ENCODE data around the gene SMIM9.

SMIM9 gene

DNA sequence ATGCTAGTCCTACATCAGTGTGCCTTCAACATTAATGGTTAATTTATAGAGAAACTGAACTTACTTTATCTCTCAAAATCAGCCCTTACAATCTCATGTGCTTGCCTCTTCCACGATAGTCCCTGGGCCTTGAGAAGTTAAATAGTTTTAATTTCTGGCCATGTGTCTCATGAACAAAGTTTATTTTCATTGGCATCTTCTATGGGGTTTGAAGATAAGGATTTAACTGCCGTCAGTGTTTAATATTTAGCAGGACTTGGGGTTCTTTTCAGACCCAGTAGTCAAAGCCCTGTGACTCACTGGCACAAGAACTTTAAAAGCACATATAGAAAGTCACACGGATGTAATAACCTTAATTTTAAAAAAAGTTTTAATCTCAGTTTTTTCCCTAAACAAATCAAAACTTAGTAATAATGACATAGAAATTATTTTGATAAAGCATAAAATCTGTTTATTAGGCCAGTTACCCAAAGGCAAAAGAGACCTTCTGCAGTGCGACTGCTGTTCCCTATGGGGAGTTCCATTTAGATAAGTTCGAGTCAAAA, 19.1 kb downstream of the SMIM9 start:
- DNase-seq = no peak

DNA sequence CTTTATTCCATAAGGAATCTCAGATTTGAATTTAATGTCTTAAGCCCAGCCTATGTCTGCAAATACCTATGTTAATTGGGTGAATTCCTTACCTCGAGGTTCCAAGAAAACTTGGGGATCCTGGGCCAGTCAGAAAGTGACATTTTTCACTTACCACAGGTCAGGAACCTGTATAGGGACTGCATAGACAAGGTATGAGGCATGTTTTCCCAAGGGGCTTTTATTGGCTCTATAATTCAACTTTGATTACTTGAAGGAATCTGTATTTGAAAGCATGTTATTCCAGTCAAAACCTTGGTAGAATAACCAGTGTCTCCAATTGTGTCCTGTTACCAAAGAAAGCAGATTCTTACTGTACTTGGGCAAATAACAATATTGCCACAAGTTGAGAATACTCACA, 20.7 kb downstream of the SMIM9 start:
- no peak for DNase-seq

DNA sequence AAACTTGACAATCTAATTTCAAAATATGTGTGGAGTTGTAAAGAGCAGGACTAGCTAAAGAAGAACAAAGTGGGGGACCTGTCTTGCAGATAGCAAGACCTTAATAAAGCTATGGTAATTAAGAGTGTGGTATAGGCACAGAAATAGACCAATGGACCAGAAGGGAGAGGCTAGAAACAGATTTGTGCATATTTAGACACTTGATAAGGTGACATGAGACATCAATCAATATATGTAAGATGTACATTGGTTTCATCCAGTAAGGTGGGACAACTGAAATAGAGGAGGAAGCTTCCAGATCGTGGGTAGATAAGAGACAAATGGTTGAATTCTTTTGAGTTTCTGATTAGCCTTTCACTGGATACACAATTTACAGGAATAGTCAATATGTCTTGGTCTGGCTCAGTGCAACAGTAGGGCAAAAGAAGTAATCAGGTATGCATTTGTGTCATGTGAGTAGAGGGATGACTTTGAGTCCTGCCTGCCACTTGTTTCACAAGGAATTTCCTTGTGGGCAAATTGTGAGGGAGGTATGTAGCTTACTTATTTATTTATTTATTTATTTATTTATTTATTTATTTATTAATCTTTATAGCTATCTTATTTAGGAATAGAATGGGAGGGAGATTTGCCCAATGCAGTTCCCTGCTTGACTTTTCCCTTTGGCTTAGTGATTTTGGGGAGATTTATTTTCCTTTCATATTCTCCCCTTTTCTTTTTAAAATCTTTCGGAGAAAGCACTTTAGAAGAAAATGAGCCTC, 21.9 kb downstream of the SMIM9 start:
- no peak for DNase-seq

DNA sequence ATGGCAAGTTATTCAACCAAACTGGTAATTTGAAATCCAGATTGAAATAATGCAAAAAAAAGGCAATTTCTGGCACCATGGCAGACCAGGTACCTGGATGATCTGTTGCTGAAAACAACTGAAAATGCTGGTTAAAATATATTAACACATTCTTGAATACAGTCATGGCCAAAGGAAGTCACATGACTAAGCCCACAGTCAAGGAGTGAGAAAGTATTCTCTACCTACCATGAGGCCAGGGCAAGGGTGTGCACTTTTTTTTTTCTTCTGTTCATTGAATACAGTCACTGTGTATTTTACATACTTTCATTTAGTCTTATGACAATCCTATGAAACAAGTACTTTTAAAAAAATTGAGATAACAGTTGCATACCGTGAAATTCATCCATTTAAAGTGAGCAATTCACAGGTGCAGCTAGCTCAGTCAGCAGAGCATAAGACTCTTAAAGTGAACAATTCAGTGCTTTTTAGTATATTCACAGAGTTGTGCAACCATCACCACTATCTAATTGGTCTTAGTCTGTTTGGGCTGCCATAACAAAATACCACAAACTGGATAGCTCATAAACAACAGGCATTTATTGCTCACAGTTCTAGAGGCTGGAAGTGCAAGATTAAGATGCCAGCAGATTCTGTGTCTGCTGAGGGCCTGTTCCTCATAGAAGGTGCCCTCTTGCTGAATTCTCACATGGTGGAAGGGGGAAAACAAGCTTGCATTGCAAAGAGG, 24.4 kb downstream of the SMIM9 start:
- DNase-seq = no peak

DNA sequence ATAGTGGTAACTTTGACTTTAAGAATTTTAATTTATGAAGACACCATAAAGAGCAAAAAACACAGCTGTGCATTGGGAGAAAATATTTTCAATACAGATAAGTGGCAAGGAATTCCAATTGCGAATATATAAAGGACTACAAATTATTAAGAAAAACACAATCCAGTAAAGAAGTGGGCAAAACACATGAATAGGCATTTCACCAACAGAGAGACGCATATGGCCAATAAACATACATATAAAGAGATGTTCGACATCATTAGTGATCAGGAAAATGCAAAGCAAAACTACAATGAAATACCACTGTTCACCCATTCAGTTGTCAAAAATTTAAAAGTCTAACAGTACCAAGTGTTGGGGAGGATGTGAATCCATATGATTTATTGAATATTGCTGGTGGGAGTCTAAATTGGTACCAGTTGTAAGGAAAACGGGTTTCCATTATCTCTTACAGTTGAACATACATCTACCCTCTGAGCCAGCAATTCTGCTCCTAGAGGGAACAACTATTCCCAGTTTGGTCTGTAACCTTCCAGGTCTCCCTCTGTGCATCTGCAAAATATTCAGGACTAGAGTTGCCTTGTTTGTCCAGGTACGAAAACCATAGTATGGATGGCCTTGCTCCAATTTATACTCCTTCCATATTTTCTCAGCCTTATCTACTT, 27.5 kb downstream of the SMIM9 start:
- DNase-seq = no peak

DNA sequence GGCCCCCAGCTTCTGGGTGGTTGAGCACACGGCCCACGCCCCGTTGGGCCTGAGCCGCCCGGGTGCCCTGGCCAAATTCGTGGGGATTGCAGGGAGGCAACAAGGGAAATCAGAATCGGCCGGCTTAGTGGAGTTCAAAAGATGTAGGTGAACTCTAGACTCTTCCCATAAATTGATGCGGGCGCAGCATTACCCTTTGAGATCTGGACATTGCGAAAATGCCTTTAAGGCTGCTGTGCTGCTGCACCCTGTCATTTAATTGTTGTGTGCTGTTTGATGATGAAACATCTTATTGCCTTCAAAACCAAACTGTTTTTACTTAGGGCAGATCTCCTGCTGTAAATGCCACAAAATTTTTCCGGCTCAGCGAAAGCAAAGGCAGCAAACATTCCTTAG, 28.8 kb downstream of the SMIM9 start:
- DNase-seq = no peak

DNA sequence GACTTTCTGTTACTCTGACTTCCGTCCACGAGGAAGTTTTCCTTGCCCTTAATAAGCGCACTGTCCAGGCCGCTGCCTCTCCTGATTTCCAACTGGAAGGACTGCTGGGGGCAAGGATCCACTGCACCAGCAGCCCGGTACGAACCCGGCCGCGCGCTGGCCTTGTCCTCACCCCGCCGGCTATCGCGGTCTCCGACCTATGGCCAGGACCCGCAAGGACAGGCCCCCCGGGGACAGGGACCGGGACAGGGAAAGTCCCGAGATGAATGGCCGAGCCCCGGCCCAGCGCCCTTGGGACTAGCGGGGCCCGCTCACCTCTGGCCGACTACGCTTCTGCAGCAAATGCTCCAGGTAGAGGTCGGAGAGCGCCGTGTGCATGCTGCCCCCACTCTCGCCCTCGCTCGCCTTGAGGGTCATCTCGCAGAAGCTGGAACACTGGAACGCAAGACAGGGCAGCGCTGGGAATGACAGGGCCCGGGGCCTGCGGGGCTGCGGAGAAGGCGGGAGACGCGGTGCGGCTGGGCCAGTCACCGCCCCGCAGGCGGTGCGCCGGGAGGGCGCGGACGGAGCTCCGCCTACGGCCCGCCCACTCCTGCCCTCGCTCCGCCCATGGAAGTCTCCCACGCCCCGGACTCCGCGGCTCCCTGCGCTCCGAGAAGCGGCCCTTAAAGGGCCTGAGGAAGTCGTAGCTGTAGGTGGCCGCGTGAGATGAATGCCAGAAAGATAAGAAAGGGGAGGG, 29.3 kb downstream of the SMIM9 start, which contains the start of gene MPP1:
Gene MPP1 (minus strand): TSS at position 529 of the 739 bp plus-strand sequence. CDS start 112 bp downstream, at position 417.
- peak; percentile 55 for DNase-seq

DNA sequence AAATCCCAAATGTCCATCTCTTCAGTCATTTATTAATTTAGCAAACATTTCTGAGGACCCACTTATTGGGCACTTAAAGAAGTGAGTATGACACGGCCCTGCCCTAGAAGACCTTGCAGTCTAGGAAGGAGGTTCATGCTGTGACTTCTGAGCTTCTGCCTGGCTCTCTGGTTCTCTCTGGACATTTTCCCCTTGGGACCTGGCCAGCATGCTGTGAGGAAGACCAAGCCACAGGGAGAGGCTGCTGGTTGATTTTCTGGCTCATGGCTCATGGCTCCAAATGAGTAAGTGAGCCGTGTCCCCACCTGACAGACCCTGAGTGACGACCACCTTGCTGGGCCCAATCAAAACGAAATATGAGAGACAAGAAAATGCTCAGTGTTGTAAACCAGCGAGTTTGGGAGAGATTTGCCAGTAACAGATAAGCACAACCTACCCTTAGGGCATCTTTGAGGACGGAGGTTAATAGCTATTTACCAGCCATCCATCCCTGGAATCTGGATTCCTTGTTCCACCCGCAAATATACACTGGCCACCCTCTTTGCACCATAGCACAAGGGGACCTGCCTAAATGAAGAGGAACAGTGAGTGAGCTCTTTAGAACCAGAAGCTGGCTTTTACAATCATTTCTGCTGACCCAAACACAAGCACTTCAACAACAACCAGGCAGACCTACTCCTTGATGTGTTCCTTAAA, 30.1 kb downstream of the SMIM9 start:
- no peak for DNase-seq

DNA sequence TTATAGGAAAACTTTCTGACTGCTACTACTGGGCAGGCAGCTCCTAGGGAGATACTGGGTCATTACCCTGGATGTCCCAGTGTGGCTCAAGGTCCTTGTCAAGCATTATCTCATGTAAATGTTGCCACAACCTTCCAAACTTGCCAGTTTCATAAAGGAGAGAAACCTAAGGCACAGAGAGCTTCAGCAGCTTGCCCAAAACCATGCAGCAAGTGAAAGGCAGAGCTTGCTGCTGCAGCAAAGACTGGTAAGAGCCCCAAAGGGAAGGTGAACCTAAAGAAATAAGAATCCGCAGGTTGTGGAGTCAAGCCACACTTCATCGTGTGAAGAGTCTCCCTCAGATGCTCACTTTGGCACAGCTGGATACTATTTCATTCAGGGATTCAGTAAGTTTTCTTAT, 31.5 kb downstream of the SMIM9 start:
- no peak for DNase-seq

DNA sequence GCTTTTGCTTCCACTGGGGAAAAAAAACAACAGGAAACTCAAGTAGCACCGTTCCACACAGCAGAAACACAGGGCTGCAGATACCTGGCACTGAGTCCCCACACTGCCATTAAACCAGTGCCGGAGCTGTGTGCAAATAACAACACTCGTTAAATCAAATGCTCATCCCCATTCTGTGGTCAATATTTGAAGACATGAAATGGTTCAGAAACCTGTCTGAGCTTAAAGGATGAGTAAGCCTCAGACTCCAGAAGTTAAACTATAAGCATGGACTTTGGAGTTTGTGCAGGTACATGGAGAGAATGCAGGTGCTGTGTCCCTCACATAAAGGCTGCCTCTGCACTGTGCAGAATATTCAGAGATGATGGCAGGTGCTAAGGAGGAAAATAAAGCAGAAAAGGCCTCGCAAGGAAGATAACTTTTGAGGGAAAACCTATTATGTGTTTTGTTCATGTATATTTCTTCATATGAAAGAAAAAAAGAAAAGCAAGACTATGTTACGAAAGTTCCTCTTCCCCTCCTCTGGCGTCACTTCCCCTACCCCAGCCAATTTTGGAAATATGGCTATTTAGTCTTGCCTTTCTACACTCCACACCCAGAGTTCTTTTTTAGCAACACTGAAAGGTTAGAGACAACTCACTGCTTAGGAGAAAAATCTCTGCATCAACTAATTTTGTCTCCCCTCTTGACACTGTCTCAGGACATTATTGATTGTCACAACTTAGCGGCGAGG, 33.8 kb downstream of the SMIM9 start:
- no peak for DNase-seq

DNA sequence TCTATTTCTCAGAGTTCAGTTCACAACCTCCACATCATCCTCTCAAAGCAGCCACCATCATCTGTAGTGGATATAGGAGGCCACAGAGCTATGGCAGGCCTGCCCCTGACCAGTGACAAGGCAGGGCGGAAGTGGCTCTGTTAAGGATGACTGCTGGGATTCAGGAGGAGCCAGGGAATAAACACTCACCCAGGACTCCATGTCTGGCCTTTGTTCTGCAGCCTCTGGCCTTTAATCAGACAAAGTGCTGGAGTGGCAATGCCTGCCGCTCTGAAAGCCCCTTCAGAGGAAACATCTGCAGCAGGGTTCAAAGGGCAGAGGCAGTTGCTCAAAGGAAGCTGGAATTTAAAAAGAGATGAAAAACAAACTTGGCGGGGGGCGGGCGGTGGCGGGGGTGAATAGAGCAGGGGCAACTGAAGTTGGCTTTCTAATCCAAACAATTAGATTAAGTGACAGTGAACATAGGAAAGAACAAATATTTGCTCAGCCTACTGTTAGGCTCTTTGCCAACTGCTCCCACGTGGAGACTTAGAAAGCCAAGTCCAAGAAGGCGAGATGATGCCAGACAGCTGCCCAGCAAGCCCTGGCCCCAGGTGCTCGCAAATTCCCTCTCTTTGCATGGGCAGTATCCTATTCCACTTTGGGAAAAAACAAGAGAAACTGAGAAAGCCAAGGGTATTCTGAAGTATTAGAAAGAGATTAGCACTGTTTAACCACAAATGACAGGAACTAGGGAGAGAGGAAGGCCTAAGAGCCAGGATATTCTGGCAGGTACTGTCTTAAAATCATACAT, 34.7 kb downstream of the SMIM9 start:
- DNase-seq = no peak

DNA sequence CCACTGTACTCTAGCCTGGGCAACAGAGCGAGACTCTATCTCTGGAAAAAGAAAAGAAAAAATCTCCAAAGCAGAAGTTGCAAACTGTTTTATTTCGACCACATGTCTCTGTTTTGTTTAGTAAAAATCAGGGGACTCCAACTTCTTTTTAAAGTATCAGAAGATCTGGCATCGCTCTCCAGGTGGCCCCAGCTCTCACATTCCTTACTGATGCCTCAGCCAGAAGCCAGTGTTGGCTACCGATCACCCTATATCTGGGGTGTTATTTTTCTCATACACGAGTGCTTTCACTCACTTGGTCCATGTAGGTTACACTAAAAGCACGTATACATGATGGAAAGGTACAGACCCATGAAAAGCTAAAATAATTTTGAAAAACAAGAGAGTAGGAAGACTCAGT, 37.5 kb downstream of the SMIM9 start:
- DNase-seq = no peak

DNA sequence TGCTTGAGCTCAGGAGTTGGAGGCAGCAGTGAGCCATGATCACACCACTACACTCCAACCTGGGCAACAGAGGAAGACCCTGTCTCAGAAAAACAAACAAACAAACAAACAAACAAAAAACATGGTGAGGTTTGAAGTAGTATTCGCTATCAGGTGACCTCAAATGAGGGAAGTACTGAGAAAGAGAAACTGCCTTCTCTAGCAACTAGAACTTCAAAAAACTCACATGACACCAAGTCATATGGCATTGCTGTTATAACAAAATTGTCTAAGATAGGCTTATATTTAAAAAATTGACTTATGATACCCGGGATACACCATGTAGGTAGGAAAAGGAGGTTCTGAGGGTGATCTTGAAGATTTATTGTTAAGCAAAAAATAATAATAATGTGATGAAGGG, 39.4 kb downstream of the SMIM9 start:
- no peak for DNase-seq

DNA sequence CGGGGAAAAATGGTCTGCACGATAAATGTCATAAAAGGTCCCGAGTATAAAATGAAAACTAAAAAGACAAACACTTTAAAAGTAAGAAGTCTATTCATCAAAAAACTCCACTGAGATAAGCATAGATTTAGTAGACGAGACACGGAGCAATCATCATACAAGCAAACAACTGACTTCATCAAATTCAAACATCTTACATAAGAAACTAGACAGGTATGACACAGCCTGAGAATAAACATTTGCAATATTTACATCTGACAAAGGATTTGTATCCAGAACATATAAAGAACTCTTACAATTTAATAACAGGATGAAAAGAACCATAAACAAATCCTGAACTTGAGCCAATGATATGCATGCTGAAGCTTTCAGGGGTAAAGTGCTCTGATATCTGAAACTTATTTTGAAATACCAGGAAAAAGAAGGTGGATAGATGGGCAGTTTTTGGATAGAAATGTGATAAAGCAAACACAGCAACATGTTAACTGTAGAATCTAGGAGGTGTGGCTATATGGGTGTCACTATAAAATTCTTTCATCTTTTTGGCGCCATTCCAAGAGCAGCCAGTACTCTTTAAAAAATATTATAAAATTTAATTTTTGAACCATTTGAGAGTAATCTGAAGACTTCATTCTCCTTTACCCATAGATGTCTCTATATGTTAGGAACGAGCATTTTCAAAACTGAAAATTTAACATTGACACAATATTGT, 41.2 kb downstream of the SMIM9 start:
- no peak for DNase-seq

DNA sequence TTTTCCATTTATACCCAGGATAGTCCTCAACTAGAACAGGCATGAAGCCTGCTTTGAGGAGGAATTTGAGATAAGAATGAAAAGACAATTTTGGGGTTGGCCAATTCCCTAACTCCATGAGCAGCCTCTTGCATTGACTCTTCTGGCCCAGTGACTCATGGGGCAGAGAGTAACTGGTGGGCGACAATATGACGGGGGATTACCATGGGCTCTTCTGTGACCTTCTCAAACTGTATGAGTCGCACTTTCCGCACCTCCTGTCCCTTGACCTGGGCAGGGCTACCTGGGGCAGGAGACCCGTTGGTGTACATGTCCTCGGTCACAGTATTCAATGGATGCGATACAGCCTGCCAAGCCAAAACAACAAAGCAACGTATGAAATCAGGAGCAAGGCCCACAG, 42.5 kb downstream of the SMIM9 start:
- no peak for DNase-seq

DNA sequence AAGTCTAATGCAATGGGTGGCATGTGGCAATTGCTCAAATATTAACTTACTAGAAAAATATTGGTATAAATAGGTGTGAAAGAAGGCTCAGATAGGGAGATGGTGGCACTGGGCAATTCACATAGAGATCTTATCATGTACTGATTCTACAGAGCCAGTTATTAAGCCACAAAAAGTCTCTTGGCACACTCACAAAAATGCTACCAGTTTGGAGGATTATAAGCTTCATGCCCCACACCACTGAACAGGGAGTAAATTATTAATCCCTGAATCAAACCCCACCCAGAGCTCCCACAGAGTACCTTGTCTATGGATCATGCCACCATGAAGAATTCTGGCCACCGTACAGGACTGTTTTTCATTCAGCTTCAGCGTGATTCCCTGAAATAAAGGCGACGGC, 43.0 kb downstream of the SMIM9 start:
- DNase-seq = no peak

DNA sequence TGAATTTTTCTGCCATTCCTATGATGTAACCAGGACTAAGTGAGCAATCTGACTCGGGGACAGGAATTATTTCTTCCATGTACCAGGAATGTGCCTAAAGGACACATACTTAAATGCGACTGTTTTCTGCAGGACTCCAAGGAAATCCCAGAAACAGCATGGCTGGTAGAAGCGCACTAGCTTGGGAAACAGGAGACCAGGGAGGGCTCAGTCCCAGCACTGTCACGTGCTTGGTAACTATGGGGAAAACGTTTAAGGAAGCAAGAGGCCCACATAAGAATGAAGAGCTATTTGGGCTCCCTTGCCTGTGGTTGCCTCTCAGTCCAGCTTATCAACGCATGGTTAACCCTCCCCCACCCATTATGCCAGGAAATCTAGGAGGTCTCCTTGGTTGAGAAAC, 48.7 kb downstream of the SMIM9 start:
- DNase-seq = no peak

DNA sequence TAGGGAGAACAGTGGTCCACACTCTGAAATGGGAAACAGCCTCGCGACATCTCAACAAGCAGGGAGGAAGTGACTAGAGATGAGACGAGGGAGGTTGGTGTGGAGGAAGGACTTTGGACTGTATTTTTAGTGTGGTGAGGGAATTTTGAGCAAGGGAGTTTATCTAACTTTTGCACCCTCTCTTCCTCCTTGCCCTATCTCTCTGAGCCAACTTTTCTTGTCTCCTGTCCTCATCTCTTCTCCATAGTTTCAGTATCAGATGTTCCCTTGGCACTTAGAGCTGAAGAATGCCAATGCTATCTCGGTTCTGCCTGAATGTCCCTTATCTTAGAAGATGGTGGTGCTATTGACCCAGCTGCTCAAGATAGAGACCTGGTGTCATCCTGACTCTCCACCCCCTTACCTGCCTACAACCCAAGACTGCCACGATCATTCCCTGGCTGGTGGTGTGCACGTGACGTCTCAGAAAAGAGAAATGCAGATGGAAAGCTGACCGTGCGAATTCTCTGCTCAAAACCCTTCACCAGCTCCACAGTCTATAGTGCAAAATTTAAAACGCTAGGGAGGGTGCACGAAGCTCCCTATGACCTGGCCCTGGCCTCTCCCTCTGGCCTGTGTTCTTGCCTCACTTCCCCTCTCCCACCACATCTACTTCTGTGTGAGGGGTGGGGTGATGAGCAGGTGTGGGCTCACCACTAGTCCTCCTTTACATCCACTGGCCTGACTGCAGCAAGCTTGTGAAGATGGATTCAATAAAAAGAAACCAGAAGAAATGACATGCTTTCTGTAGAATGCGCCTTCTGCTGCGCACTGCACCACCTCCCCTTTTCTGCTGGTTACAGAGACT, 50.1 kb downstream of the SMIM9 start:
- no peak for DNase-seq

DNA sequence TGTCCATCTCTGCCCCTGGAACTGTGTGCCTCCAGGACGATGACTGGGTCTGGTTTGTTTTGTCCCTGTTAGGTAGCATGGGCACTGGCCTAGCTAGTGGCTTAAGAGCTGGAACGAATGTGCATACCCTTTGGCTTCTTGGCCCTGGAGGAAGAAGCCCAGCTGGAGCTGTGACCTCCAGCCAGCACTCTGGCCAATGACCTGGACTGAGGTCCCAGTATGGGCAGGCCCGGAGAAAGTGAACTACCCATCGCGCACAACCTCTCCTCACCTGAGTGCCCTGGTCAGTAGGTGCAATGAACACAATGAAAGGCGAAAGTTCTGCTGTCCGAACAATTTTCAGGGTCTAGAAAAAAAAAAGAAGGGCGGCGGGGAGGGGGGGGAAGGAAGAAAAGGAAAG, 53.5 kb downstream of the SMIM9 start:
- no peak for DNase-seq
